SU-DHL-6 (cell line): ENCODE measurements around the gene PPP1CB.

Experiments used
- H2AFZ ChIP-seq: fragments of 200-600 bp; sonication (generic); 2 replicates; pipeline ENCODE4 v1.6.1; 2014; ENCODE audit warnings: low read depth, mild to moderate bottlenecking, moderate library complexity, mixed read lengths, antibody characterized with exemption, low read length; ENCODE audit not compliant: severe bottlenecking
- H3F3A ChIP-seq: fragments of 200-600 bp; shearing (Covaris generic); 2 replicates; pipeline ENCODE4 v1.6.0; 2016; ENCODE audit warnings: antibody characterized with exemption, mild to moderate bottlenecking; ENCODE audit not compliant: insufficient read depth
- H3K27ac ChIP-seq: fragments of 200-600 bp; sonication (generic); 2 replicates; pipeline ENCODE4 v1.5.1; 2016; ENCODE audit warnings: low read depth, mild to moderate bottlenecking, low read length, moderate library complexity, mixed read lengths
- H3K27me3 ChIP-seq: fragments of 200-600 bp; sonication (generic), shearing (Covaris generic); 2 replicates; pipeline ENCODE4 v1.6.0; 2014; ENCODE audit warnings: mild to moderate bottlenecking, low read length
- H3K36me3 ChIP-seq: fragments of 200-600 bp; sonication (generic); 2 replicates; pipeline ENCODE4 v1.6.1; 2014; ENCODE audit warnings: mild to moderate bottlenecking, low read length, mixed read lengths
- H3K4me2 ChIP-seq: fragments of 300-600, 200-600 bp; shearing (Covaris generic), sonication (generic); 2 replicates; pipeline ENCODE4 v1.6.0; 2014; ENCODE audit warnings: low read length, low read depth, mild to moderate bottlenecking; ENCODE audit not compliant: poor library complexity, severe bottlenecking
- H3K4me3 ChIP-seq: fragments of 200-600 bp; sonication (generic); 2 replicates; pipeline ENCODE4 v1.5.1; 2014; ENCODE audit warnings: antibody characterized with exemption, low read length, mild to moderate bottlenecking, mixed read lengths; ENCODE audit not compliant: insufficient read depth, poor library complexity, severe bottlenecking
- H3K79me2 ChIP-seq: fragments of 200-600 bp; sonication (generic); 2 replicates; pipeline ENCODE4 v1.6.1; 2014; ENCODE audit warnings: mild to moderate bottlenecking, low read length, moderate library complexity; ENCODE audit not compliant: insufficient read depth
- H3K9ac ChIP-seq: fragments of 200-600 bp; sonication (generic); 2 replicates; pipeline ENCODE4 v1.7.0; 2014; ENCODE audit warnings: mild to moderate bottlenecking, low read length
- H3K9me2 ChIP-seq: fragments of 200-600 bp; sonication (generic); replicated peaks from 2 replicates; pipeline ENCODE4 v1.6.1; 2014; ENCODE audit warnings: low read length; ENCODE audit not compliant: insufficient read depth
- H3K9me3 ChIP-seq: fragments of 200-600 bp; sonication (generic); 2 replicates; pipeline ENCODE4 v1.6.1; 2014; ENCODE audit warnings: low read length, mixed read lengths; ENCODE audit not compliant: insufficient read depth
- H4K20me1 ChIP-seq: fragments of 200-600 bp; sonication (generic); 2 replicates; pipeline ENCODE4 v1.6.1; 2014; ENCODE audit warnings: low read depth, mild to moderate bottlenecking, antibody characterized with exemption, low read length, moderate library complexity, mixed read lengths
- EZH2phosphoT487 ChIP-seq: fragments of 200-600 bp; sonication (generic), shearing (Covaris generic); conservative IDR thresholded peaks from 2 replicates; pipeline ENCODE4 v1.6.1; 2018; ENCODE audit warnings: mild to moderate bottlenecking, antibody characterized with exemption, low read length, moderate library complexity, mixed read lengths
- TF ChIP-seq, protein P1 (sequence below): fragments of 200-600 bp; sonication (generic); IDR thresholded peaks from one replicate; pipeline ENCODE4 v1.5.1; 2017; ENCODE audit warnings: antibody characterized with exemption, mild to moderate bottlenecking, low read length, moderate library complexity; ENCODE audit not compliant: insufficient read depth, poor library complexity, severe bottlenecking

The PPP1CB gene

DNA sequence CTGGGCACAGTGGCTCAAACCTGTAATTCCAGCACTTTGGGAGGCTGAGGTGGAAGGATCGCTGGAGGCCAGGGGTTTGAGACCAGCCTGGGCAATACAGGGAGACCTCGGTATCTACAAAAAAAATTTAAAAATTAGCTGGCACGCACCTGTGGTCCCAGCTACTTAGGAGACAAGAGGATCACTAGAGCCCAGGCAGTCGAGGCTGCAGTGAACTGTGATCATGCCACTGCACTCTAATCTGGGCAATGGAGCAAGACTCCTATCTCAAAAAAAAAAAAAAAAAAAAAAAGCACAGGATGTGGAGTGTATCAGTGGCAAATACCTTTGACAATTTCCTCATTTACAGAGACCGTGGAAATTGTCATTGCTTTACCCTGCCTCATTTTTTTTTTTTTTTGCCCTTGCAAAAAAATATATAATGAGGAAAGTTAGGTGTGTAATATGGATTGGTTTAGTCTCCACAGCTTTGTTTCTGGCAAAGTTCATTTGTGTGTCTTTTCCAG lies 20.9 kb upstream of the PPP1CB start:
- TF ChIP-seq, protein P1, sequence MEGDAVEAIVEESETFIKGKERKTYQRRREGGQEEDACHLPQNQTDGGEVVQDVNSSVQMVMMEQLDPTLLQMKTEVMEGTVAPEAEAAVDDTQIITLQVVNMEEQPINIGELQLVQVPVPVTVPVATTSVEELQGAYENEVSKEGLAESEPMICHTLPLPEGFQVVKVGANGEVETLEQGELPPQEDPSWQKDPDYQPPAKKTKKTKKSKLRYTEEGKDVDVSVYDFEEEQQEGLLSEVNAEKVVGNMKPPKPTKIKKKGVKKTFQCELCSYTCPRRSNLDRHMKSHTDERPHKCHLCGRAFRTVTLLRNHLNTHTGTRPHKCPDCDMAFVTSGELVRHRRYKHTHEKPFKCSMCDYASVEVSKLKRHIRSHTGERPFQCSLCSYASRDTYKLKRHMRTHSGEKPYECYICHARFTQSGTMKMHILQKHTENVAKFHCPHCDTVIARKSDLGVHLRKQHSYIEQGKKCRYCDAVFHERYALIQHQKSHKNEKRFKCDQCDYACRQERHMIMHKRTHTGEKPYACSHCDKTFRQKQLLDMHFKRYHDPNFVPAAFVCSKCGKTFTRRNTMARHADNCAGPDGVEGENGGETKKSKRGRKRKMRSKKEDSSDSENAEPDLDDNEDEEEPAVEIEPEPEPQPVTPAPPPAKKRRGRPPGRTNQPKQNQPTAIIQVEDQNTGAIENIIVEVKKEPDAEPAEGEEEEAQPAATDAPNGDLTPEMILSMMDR, result no peak
- TF ChIP-seq EZH2phosphoT487, result no peak
- Histone ChIP-seq H3K36me3 (no peaks in the 10 kb centered on the region), H3K9me3 (no peaks in the 10 kb centered on the region), H3K9ac (no peak overlapping the region), H3K27ac (no peak overlapping the region), H3K9me2 (no peaks in the 10 kb centered on the region), H3K27me3 (no peaks in the 10 kb centered on the region), H3F3A (no peaks in the 10 kb centered on the region), H3K4me3 (no peak overlapping the region), H3K4me2 (no peak overlapping the region), H2AFZ (no peak overlapping the region), H4K20me1 (no peaks in the 10 kb centered on the region), H3K79me2 (no peaks in the 10 kb centered on the region)

DNA sequence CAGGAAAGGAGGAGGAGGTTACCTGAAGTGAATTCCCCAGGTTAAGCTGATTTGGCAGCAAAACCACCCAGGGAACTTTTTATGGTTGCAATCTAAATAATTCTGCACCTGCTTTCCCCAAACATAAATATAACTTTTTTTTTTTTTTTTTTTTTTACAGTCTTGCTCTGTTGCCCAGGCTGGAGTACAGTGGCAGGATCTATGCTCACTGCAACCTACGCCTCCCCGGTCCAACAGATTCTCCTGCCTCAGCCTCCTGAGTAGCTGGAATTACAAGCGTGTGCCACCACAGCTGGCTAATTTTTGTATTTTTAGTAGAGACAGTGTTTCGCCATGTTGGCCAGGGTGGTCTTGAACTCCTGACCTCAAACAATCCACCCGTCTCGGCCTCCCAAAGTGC lies 16.1 kb upstream of the PPP1CB start:
- no peak overlapping the region for H3K4me2 ChIP-seq
- H3F3A ChIP-seq, result no peaks in the 10 kb centered on the region
- H2AFZ ChIP-seq, result no peak overlapping the region
- no peak overlapping the region for H3K9ac ChIP-seq
- no peaks in the 10 kb centered on the region for H3K27me3 ChIP-seq
- H3K9me2 ChIP-seq, result no peaks in the 10 kb centered on the region
- H4K20me1 ChIP-seq, result no peaks in the 10 kb centered on the region
- H3K27ac ChIP-seq, result no peak overlapping the region
- no peak overlapping the region for H3K4me3 ChIP-seq
- H3K9me3 ChIP-seq, result no peaks in the 10 kb centered on the region
- H3K79me2 ChIP-seq, result no peaks in the 10 kb centered on the region
- TF ChIP-seq, protein P1, result no peak
- no peak for TF ChIP-seq EZH2phosphoT487
- H3K36me3 ChIP-seq, result 0 out of 2 replicates have a peak, but pooled peaks cover 3% of the 10 kb centered on the region

DNA sequence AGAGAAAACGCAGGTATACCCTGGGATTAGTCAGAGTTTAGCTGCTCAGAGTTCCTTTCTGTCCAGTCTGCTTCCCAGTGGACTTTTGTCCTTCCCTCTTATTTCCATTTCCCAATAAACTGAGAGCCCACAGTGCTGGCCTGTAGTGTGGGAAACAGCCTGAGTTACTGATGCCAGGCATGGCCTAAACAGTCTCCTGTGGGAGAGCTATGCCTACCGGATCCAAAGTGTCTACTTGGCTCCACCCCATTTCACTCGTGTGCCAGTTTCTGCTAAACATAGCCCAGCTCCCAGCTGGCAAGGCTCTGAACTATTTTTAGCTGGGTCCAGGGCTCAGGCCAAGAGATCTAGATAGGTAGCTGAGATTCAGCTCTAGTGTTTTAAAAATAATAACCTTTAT lies 15.6 kb upstream of the PPP1CB start:
- no peak for TF ChIP-seq EZH2phosphoT487
- TF ChIP-seq, protein P1, result no peak
- H3K27ac ChIP-seq, result no peak overlapping the region
- no peak overlapping the region for H3K9ac ChIP-seq
- H3K4me2 ChIP-seq, result no peak overlapping the region
- H3F3A ChIP-seq, result no peaks in the 10 kb centered on the region
- no peak overlapping the region for H2AFZ ChIP-seq
- H3K4me3 ChIP-seq, result no peak overlapping the region
- 0 out of 2 replicates have a peak, but pooled peaks cover 3% of the 10 kb centered on the region for H3K36me3 ChIP-seq
- no peaks in the 10 kb centered on the region for H3K79me2 ChIP-seq
- H3K9me3 ChIP-seq, result no peaks in the 10 kb centered on the region; the same call in 1 of the 2 replicates
- no peaks in the 10 kb centered on the region for H4K20me1 ChIP-seq
- no peaks in the 10 kb centered on the region for H3K27me3 ChIP-seq
- no peaks in the 10 kb centered on the region for H3K9me2 ChIP-seq
